Right lobe of liver (tissue), 6 donors: ENCODE data around the gene NFKBIZ. TPM values are rescaled to one million over a fixed set of nuclear protein-coding genes. Genes with fewer than 3 reads are reported as not detected.
A peak's percentile ranks its signal among the peaks of the same experiment; 100 is the strongest.

ENCODE experiments used
- ATAC-seq, 4 donors: fragments of 200-7000 bp; cut with Tn5 transposase; one replicate each; pipeline ENCODE4 v1.9.1; 2020; ENCODE audit warnings: mild to moderate bottlenecking in 4 of 4, moderate library complexity in 4 of 4
- DNase-seq, 3 donors: peaks; one replicate each; pipeline ENCODE4 v3.0.0-alpha.2; 2020
- H3K27ac ChIP-seq, 3 donors: fragments of 200-600 bp; one replicate each; pipeline ENCODE4 v1.8.0; 2022
- H3K27me3 ChIP-seq, 2 donors: fragments of 200-600 bp; one replicate each; pipeline ENCODE4 v1.8.0; 2022
- H3K36me3 ChIP-seq, 4 donors: fragments of 200-600 bp; sonication (generic) in 1 of 4; one replicate each; pipeline versions ENCODE4 v1.5.1 to v1.8.0; 2017 to 2022; ENCODE audit warnings: control low read depth in 1 of 4
- H3K4me1 ChIP-seq, 4 donors: fragments of 200-600 bp; sonication (generic) in 1 of 4; one replicate each; pipeline versions ENCODE4 v1.5.1 to v1.8.0; 2017 to 2022; ENCODE audit warnings: control low read depth in 1 of 4
- H3K4me3 ChIP-seq, 3 donors: fragments of 200-600 bp; one replicate each; pipeline ENCODE4 v1.8.0; 2022
- H3K9me3 ChIP-seq, 4 donors: fragments of 200-600 bp; sonication (generic) in 1 of 4; one replicate each; pipeline versions ENCODE4 v1.5.1 to v1.8.0; 2017 to 2022; ENCODE audit warnings: control low read depth in 1 of 4
- CTCF ChIP-seq, 4 donors: fragments of 200-600 bp in 3 of 4; fragments of 450-650 bp in 1 of 4; IDR thresholded peaks; one replicate each; pipeline versions ENCODE4 v1.5.1 to v1.8.0; 2016 to 2022; ENCODE audit warnings: antibody characterized with exemption in 4 of 4, mild to moderate bottlenecking in 2 of 4
- POLR2A ChIP-seq: fragments of 450-650 bp; IDR thresholded peaks from one replicate; pipeline ENCODE4 v1.6.1; 2017; ENCODE audit warnings: antibody characterized with exemption, mild to moderate bottlenecking
- WGBS: methylation state at CpG from one replicate; pipeline ENCODE4 v1.1.6; 2018; ENCODE audit warnings: low coverage, low lambda C conversion rate; ENCODE audit not compliant: insufficient coverage; ENCODE audit errors: missing lambda C conversion rate; 5-methylcytosine and 5-hydroxymethylcytosine counted together
- intact Hi-C, 2 donors: fragments of 100-400 bp; cut with DNase I; formaldehyde crosslinking; loops; one replicate each; pipeline versions ENCODE4 v1.11.2 to v1.14.1; 2022
- total RNA-seq, 6 experiments: library from RNA; depleted of rRNA in 2 of 6; stranded (reverse); fragments of >200 nt in 2 of 6; fragmentation: NEBNext Ultra II Directional in 3 of 6; extraction: Animal tissue kit (Norgen Biotek cat#: 25700) in 3 of 6; gene quantifications; one replicate each; pipeline versions ENCODE4 v1.1.0 to v1.2.4, GENCODE V29; 2016 to 2023
- donor health status: DM: no; HTN: yes; CAD: no.
- donor health status: DM: no; HTN: no; CAD: no.
- donor health status: DM: no; HTN: no; CAD: no.
- donor health status: DM: no; HTN: yes; CAD: no.
- donor health status: DM: no; HTN: yes; CAD: no.

Gene NFKBIZ
- total RNA-seq, 6 experiments from 2014 or later: 23.4 to 83.1 (median 44.4) TPM

- no peak for ATAC-seq
- H3K4me1 ChIP-seq: peaks cover 0 to 29% (median 9%) of the 10 kb centered on the region in 4 donors
These were observed 19.4 kb upstream of the NFKBIZ start for GRCh38 chr3:101829874-101830273.

GRCh38 chr3:101833446-101833974 is 15.8 kb upstream of the NFKBIZ start:
- ATAC-seq: peak; percentile 53 to 86 (median 76)
- Histone ChIP-seq H3K4me1 (peaks cover 0 to 23% (median 6%) of the 10 kb centered on the region in 4 donors), H3K4me3 (no peak overlapping the region), H3K9me3 (no peaks in the 10 kb centered on the region), H3K36me3 (no peaks in the 10 kb centered on the region), H3K27me3 (no peaks in the 10 kb centered on the region), H3K27ac (peak overlapping the region in 2 of 3 donors; percentile 33 to 57)
- intact Hi-C loops: no loop called here
- TF ChIP-seq CTCF (IDR thresholded peaks at IDR 0.05): no peak
- no peak for TF ChIP-seq POLR2A
- DNase-seq: no peak
- 6% methylated on average over 2 of the region's 2 CpGs for WGBS

More at GRCh38 chr3:101829874-101830273, 19.4 kb upstream of the NFKBIZ start:
- no peaks in the 10 kb centered on the region for H3K27me3 ChIP-seq
- WGBS: 47% methylated on average over 2 of the region's 2 CpGs
- DNase-seq: no peak
- no peaks in the 10 kb centered on the region for H3K36me3 ChIP-seq
- intact Hi-C loops: no loop called here
- no peaks in the 10 kb centered on the region for H3K9me3 ChIP-seq
- no peak overlapping the region for H3K4me3 ChIP-seq
- no peak overlapping the region for H3K27ac ChIP-seq
- no peak for TF ChIP-seq CTCF (IDR thresholded peaks at IDR 0.05)
- TF ChIP-seq POLR2A: no peak

- Histone ChIP-seq H3K27ac (no peak overlapping the region), H3K4me1 (peaks cover 0 to 18% (median 4%) of the 10 kb centered on the region in 4 donors), H3K4me3 (no peak overlapping the region), H3K27me3 (no peaks in the 10 kb centered on the region), H3K9me3 (no peaks in the 10 kb centered on the region), H3K36me3 (no peaks in the 10 kb centered on the region)
- no peak for TF ChIP-seq POLR2A
- no peak for TF ChIP-seq CTCF (IDR thresholded peaks at IDR 0.05)
- ATAC-seq (no peak), DNase-seq (no peak)
- intact Hi-C loops: no loop called here
- 93% methylated on average over 2 of the region's 2 CpGs for WGBS
These were observed 13.6 kb upstream of the NFKBIZ start for GRCh38 chr3:101835676-101836075.

- Histone ChIP-seq H3K4me1 (peaks cover 0 to 18% (median 4%) of the 10 kb centered on the region in 4 donors), H3K9me3 (no peaks in the 10 kb centered on the region), H3K27me3 (no peaks in the 10 kb centered on the region), H3K36me3 (no peaks in the 10 kb centered on the region), H3K27ac (no peak overlapping the region), H3K4me3 (no peak overlapping the region)
- WGBS: 98% methylated on average over 6 of the region's 6 CpGs
- ATAC-seq (no peak), DNase-seq (no peak)
- intact Hi-C loops: no loop called here
- TF ChIP-seq CTCF (IDR thresholded peaks at IDR 0.05) (no peak), POLR2A (no peak)
These were observed 13.2 kb upstream of the NFKBIZ start for GRCh38 chr3:101836160-101836559.
